Measurements from ENCODE around the gene ODAPH. TPM values are rescaled to one million over a fixed set of nuclear protein-coding genes. Genes with fewer than 3 reads are reported as not detected.

The ODAPH gene
- total RNA-seq, 1 donor from 2014 or later = not detected

- DNase-seq (ENCODE audit: low read depth, low spot score) = no peak
- Mint-ChIP-seq H3K27ac (ENCODE audit: unreplicated experiment) (no peak overlapping the region), H3K4me3 (no peak overlapping the region), H3K4me1 (no peaks in the 10 kb centered on the region), H3K36me3 (ENCODE audit: low read depth) (no peaks in the 10 kb centered on the region), H3K27me3 (ENCODE audit: low read depth) (no peaks in the 10 kb centered on the region), H3K9me3 (no peaks in the 10 kb centered on the region)
- TF ChIP-seq, protein P1, sequence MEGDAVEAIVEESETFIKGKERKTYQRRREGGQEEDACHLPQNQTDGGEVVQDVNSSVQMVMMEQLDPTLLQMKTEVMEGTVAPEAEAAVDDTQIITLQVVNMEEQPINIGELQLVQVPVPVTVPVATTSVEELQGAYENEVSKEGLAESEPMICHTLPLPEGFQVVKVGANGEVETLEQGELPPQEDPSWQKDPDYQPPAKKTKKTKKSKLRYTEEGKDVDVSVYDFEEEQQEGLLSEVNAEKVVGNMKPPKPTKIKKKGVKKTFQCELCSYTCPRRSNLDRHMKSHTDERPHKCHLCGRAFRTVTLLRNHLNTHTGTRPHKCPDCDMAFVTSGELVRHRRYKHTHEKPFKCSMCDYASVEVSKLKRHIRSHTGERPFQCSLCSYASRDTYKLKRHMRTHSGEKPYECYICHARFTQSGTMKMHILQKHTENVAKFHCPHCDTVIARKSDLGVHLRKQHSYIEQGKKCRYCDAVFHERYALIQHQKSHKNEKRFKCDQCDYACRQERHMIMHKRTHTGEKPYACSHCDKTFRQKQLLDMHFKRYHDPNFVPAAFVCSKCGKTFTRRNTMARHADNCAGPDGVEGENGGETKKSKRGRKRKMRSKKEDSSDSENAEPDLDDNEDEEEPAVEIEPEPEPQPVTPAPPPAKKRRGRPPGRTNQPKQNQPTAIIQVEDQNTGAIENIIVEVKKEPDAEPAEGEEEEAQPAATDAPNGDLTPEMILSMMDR (conservative IDR thresholded peaks at IDR 0.05) = no peak
Measured at GRCh38 chr4:75599647-75600046, 43.8 kb downstream of the ODAPH start.

DNA sequence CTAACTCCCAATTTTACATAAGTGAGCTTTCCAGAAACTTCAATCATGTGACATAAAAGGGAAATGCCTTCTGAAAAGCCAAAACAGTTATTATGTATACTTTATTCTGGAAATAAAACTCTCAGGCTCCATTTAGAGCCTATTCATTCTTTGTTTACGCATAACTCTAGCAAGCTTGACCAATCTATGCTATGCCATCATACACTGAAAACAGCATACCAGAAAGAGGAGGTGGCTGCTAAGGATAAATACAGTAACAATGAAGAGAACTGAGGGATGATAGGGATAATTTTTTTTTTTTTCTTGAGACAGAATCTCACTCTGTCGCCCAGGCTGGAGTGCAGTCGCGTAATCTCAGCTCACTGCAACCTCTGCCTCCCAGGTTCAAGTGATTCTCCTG lies 50.1 kb downstream of the ODAPH start:
- no peaks in the 10 kb centered on the region for H3K4me1 Mint-ChIP-seq
- H3K36me3 Mint-ChIP-seq (ENCODE audit: low read depth) = no peaks in the 10 kb centered on the region
- DNase-seq (ENCODE audit: low read depth, low spot score) = no peak
- H3K9me3 Mint-ChIP-seq = peaks cover 2% of the 10 kb centered on the region
- H3K27ac Mint-ChIP-seq (ENCODE audit: unreplicated experiment) = no peak overlapping the region
- TF ChIP-seq, protein P1 (conservative IDR thresholded peaks at IDR 0.05) = no peak
- no peak overlapping the region for H3K4me3 Mint-ChIP-seq
- H3K27me3 Mint-ChIP-seq (ENCODE audit: low read depth) = no peaks in the 10 kb centered on the region

DNA sequence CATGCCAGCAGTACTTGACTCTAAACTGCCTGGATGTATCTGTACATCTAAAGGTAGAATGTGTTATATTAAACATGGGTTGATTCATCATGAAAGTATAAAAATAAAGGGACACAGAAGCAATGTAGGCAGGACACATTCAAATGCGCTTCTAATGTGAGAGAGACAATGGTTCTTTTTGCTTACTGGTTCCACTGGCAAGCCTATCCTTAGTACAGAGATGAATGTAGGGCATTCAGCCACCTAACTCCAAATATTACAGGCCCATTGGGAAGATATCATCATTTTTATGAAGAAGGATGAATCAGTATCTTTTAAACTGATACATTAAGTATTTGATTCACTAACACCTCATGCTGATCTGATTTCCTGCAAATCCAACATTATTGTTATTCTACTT lies 56.4 kb downstream of the ODAPH start:
- TF ChIP-seq, protein P1 (conservative IDR thresholded peaks at IDR 0.05) = no peak
- peaks cover 8% of the 10 kb centered on the region for H3K9me3 Mint-ChIP-seq
- no peak for DNase-seq (ENCODE audit: low read depth, low spot score)
- peaks cover 5% of the 10 kb centered on the region for H3K36me3 Mint-ChIP-seq (ENCODE audit: low read depth)
- no peaks in the 10 kb centered on the region for H3K4me1 Mint-ChIP-seq
- H3K27me3 Mint-ChIP-seq (ENCODE audit: low read depth) = no peaks in the 10 kb centered on the region
- no peak overlapping the region for H3K27ac Mint-ChIP-seq (ENCODE audit: unreplicated experiment)
- no peak overlapping the region for H3K4me3 Mint-ChIP-seq

Other genes starting within 250 kb of the ODAPH start
- 26.8 and 32.6 TPM in 2 replicates for gene RCHY1, start 41.7 kb upstream of the ODAPH start, total RNA-seq
- 19.9 and 21.9 TPM in 2 replicates for gene THAP6, start 41.6 kb upstream of the ODAPH start, total RNA-seq
- 1.1 and 1.8 TPM in 2 replicates for gene CDKL2, start 74.5 kb downstream of the ODAPH start, total RNA-seq
- 204 TPM in 2 replicates for gene G3BP2, start 117.3 kb downstream of the ODAPH start, total RNA-seq
- 41.2 and 45.5 TPM in 2 replicates for gene USO1, start 168.5 kb downstream of the ODAPH start, total RNA-seq